Caco-2 (cell line): ENCODE measurements around the gene SEMA3F. TPM values are rescaled to one million over a fixed set of nuclear protein-coding genes. Genes with fewer than 3 reads are reported as not detected.
A peak's percentile ranks its signal among the peaks of the same experiment; 100 is the strongest.

ENCODE experiments used
- BruUV-seq: library from RNA; stranded (reverse); fragments of 400-500 nt; replicated peaks from 2 replicates; lab custom pipeline; 2021; lab: Mats Ljungman, UMichigan
- CTCF ChIA-PET: fragments of 300-600 bp; sonication (Branson Sonifier 250); formaldehyde crosslinking; loops from one replicate; lab custom pipeline; 2022; ENCODE audit warnings: antibody characterized with exemption; lab: Charles Lee
- POLR2A ChIA-PET: fragments of 300-600 bp; sonication (Branson Sonifier 250); formaldehyde crosslinking; loops from one replicate; lab custom pipeline; 2022; ENCODE audit warnings: antibody characterized with exemption; lab: Charles Lee
- DNase-seq, 2 experiments: peaks; one replicate each; pipeline versions ENCODE4 v3.0.0 to v3.0.0-alpha.2; 2020 to 2022
- H3K27me3 ChIP-seq: replicated peaks from 2 replicates; pipeline ENCODE4 v1.6.0; 2011; ENCODE audit warnings: low read length; ENCODE audit not compliant: control insufficient read depth, insufficient read depth
- H3K36me3 ChIP-seq: 2 replicates; pipeline ENCODE4 v1.5.1; 2011; ENCODE audit warnings: low read length; ENCODE audit not compliant: control insufficient read depth, insufficient read depth
- H3K4me1 ChIP-seq: fragments of 250-450 bp; sonication (Bioruptor Pico); 2 replicates; pipeline ENCODE4 v1.5.1; 2020; ENCODE audit warnings: mild to moderate bottlenecking
- H3K4me3 ChIP-seq: 2 replicates; pipeline ENCODE4 v1.5.1; 2011; ENCODE audit warnings: low read depth, mild to moderate bottlenecking, control low read depth, low read length
- H3K9me3 ChIP-seq: fragments of 250-450 bp; sonication (Bioruptor Pico); 2 replicates; pipeline ENCODE4 v1.5.1; 2020; ENCODE audit warnings: mild to moderate bottlenecking, moderate library complexity
- H3K27ac Mint-ChIP-seq: one replicate; pipeline ENCODE4 v1.8.0; 2022; ENCODE audit warnings: mixed read lengths; ENCODE audit not compliant: unreplicated experiment
- H3K27me3 Mint-ChIP-seq: one replicate; pipeline ENCODE4 v1.8.0; 2022; ENCODE audit warnings: mixed read lengths; ENCODE audit not compliant: insufficient read depth, unreplicated experiment
- H3K36me3 Mint-ChIP-seq: one replicate; pipeline ENCODE4 v1.8.0; 2022; ENCODE audit warnings: mild to moderate bottlenecking, mixed read lengths; ENCODE audit not compliant: insufficient read depth, unreplicated experiment
- H3K4me1 Mint-ChIP-seq: one replicate; pipeline ENCODE4 v1.8.0; 2022; ENCODE audit warnings: low read depth, mixed read lengths; ENCODE audit not compliant: unreplicated experiment
- H3K4me3 Mint-ChIP-seq: one replicate; pipeline ENCODE4 v1.8.0; 2022; ENCODE audit warnings: mild to moderate bottlenecking, moderate library complexity, mixed read lengths; ENCODE audit not compliant: unreplicated experiment
- H3K9me3 Mint-ChIP-seq: one replicate; pipeline ENCODE4 v1.8.0; 2022; ENCODE audit warnings: mixed read lengths; ENCODE audit not compliant: unreplicated experiment
- intact Hi-C: fragments of 100-400 bp; cut with micrococcal nuclease; formaldehyde crosslinking; loops from one replicate; pipeline ENCODE4 v1.10.0; 2022; ENCODE audit not compliant: unreplicated experiment
- total RNA-seq: library from RNA; stranded (reverse); gene quantifications from 2 replicates; pipeline ENCODE4 v1.2.3, GENCODE V29; 2022
- TF ChIP-seq, protein P1 (sequence below), 2 experiments: fragments of 200-600 bp in 1 of 2; IDR thresholded peaks; 1 replicate in 1 of 2; 2 replicates in 1 of 2; pipeline versions ENCODE4 v1.5.1 to v1.8.0; 2011 to 2022; ENCODE audit warnings: antibody characterized with exemption in 1 of 2, control low read depth in 1 of 2, inconsistent platforms in 1 of 2, low read depth in 1 of 2, low read length in 1 of 2, mild to moderate bottlenecking in 1 of 2, moderate library complexity in 1 of 2; ENCODE audit not compliant: insufficient read depth in 1 of 2, severe bottlenecking in 1 of 2, unreplicated experiment in 1 of 2

The SEMA3F gene
- total RNA-seq, 1 experiment from 2014 or later = 16.5 TPM

DNA sequence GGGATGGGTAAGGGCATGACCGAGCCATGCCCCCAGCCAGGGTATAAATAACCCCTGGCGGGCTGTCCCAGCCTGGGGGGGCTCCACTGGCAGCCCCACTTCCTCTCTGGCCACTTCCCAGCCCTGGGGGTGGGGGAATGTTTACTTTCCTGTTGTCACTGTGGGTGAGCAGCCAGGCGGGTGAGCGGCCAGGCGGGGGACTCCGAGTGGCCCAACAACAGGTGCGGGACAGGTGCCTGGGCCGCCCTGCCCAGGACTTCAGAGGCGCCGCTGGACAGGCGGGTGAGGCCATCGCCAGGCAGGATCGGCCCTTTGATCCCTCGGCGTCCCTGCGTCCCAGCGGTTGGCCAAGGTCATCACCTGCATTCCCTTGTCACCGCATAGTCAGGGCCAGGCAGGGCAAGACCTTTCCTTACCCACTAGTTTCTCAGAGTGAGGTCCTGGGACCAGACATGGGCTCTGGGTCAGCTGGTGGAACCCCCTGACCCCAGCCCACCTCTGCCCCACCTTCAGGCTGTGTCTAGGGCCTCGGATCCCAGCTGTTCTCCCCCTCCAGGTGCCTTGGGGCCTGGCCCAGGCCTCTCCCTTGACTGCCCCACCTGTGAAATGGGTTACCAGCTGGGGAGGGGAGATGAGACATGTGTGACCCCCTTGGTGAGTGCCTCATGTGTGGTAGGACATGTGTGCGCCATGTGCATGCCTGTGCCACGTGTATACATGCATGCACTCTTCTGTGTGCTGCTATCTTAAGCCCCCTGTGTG, 16.6 kb downstream of the SEMA3F start:
- no TSS peak for BruUV-seq
- Histone ChIP-seq H3K9me3 (no peaks in the 10 kb centered on the region), H3K36me3 (no peaks in the 10 kb centered on the region; the same call in 1 of the 2 replicates), H3K4me3 (no peak overlapping the region), H3K4me1 (peaks cover 5% of the 10 kb centered on the region), H3K27me3 (no peaks in the 10 kb centered on the region)
- no peak for DNase-seq
- Mint-ChIP-seq H3K27me3 (no peaks in the 10 kb centered on the region), H3K4me3 (no peak overlapping the region), H3K27ac (no peak overlapping the region), H3K4me1 (peaks cover 14% of the 10 kb centered on the region), H3K9me3 (no peaks in the 10 kb centered on the region), H3K36me3 (no peaks in the 10 kb centered on the region)
- TF ChIP-seq, protein P1, sequence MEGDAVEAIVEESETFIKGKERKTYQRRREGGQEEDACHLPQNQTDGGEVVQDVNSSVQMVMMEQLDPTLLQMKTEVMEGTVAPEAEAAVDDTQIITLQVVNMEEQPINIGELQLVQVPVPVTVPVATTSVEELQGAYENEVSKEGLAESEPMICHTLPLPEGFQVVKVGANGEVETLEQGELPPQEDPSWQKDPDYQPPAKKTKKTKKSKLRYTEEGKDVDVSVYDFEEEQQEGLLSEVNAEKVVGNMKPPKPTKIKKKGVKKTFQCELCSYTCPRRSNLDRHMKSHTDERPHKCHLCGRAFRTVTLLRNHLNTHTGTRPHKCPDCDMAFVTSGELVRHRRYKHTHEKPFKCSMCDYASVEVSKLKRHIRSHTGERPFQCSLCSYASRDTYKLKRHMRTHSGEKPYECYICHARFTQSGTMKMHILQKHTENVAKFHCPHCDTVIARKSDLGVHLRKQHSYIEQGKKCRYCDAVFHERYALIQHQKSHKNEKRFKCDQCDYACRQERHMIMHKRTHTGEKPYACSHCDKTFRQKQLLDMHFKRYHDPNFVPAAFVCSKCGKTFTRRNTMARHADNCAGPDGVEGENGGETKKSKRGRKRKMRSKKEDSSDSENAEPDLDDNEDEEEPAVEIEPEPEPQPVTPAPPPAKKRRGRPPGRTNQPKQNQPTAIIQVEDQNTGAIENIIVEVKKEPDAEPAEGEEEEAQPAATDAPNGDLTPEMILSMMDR (IDR thresholded peaks at IDR 0.05; ENCODE audit: insufficient read depth in 1 of 2, low read depth in 1 of 2, low read length in 1 of 2, severe bottlenecking in 1 of 2, unreplicated experiment in 1 of 2) = no peak
- ChIA-PET POLR2A (no interaction called here), CTCF (no interaction called here)
- intact Hi-C loops = no loop called here

DNA sequence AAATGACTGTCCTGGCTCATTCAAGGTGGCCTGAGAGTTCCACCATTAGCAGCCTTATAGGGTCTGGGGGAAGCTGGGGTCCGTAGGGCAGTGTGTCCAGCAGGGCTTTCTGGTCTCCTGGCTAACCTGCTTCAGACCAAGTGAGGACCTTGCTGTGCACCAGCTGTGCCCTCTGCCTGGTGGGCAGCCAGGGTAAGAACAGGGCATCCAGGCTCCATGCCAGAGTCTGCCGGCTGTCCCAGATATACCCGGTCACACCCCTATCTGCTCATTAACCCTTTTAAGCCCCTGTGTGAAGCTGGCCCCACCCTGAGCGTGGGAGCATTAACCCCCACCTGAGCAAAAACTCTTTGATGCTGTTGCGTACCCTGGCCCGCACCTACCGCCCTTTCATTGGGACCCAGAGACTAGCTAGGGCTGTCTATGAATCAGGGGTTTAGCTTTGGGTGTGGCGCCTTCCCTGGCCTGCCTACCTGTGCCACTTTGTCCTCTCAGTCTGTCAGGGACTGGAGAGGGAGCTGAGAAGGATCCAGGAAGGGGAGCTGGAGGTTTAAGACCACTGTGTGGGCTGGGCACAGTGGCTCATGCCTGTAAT, 17.6 kb downstream of the SEMA3F start:
- no TSS peak for BruUV-seq
- intact Hi-C loops = no loop called here
- DNase-seq = no peak
- CTCF ChIA-PET = no interaction called here
- Histone ChIP-seq H3K9me3 (no peaks in the 10 kb centered on the region), H3K36me3 (no peaks in the 10 kb centered on the region; the same call in 1 of the 2 replicates), H3K4me1 (no peaks in the 10 kb centered on the region), H3K4me3 (no peak overlapping the region), H3K27me3 (no peaks in the 10 kb centered on the region)
- Mint-ChIP-seq H3K27me3 (no peaks in the 10 kb centered on the region), H3K4me3 (no peak overlapping the region), H3K4me1 (peaks cover 4% of the 10 kb centered on the region), H3K27ac (no peak overlapping the region), H3K36me3 (no peaks in the 10 kb centered on the region), H3K9me3 (no peaks in the 10 kb centered on the region)
- TF ChIP-seq, protein P1 (IDR thresholded peaks at IDR 0.05; ENCODE audit: insufficient read depth in 1 of 2, low read depth in 1 of 2, low read length in 1 of 2, severe bottlenecking in 1 of 2, unreplicated experiment in 1 of 2) = no peak
- POLR2A ChIA-PET = no interaction called here

DNA sequence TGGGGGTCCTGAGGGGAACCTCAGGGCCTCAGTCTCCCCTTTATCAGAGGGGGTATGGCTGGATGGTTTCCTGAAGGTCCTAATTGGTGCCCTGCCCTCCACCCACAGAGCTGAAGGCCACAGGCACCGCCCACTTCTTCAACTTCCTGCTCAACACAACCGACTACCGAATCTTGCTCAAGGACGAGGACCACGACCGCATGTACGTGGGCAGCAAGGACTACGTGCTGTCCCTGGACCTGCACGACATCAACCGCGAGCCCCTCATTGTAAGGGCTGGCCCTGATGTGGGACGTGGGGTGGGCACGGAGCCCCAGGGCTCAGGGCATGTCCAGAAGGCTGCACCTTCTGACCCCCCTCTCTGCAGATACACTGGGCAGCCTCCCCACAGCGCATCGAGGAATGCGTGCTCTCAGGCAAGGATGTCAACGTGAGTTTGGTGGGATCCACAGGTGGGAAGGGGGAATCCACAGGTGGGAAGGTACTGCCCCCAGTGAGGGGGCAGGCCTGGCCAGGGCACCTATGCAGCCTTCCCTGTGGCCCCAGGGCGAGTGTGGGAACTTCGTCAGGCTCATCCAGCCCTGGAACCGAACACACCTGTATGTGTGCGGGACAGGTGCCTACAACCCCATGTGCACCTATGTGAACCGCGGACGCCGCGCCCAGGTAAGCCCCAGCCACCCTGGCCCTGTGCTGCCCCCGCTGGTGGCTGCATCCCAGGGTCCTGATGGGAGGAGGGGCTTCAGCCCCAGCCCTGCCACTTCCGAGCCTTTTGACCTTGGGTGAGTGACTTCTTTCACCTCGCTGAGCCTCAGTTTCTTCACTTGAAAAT, 18.8 kb downstream of the SEMA3F start:
- CTCF ChIA-PET = no interaction called here
- BruUV-seq = no TSS peak
- intact Hi-C loops = no loop called here

More for the DNA sequence above, 18.8 kb downstream of the SEMA3F start:
- Mint-ChIP-seq H3K27me3 (no peaks in the 10 kb centered on the region), H3K36me3 (no peaks in the 10 kb centered on the region), H3K4me3 (no peak overlapping the region), H3K4me1 (no peaks in the 10 kb centered on the region), H3K9me3 (no peaks in the 10 kb centered on the region), H3K27ac (no peak overlapping the region)
- Histone ChIP-seq H3K36me3 (no peaks in the 10 kb centered on the region), H3K9me3 (no peaks in the 10 kb centered on the region), H3K27me3 (no peaks in the 10 kb centered on the region), H3K4me3 (no peak overlapping the region), H3K4me1 (peaks cover 2% of the 10 kb centered on the region)
- TF ChIP-seq, protein P1 (IDR thresholded peaks at IDR 0.05; ENCODE audit: insufficient read depth in 1 of 2, low read depth in 1 of 2, low read length in 1 of 2, severe bottlenecking in 1 of 2, unreplicated experiment in 1 of 2) = peak in 1 of 2 experiments; percentile 3
- DNase-seq = no peak
- POLR2A ChIA-PET = no interaction called here
